Measurements from ENCODE around the gene SASH1.
"Not testable (repeated sequence)": the region's sequence is repeated elsewhere in the genome, so short reads cannot be mapped to it uniquely, and the experiment has no call there.

Gene SASH1

DNA sequence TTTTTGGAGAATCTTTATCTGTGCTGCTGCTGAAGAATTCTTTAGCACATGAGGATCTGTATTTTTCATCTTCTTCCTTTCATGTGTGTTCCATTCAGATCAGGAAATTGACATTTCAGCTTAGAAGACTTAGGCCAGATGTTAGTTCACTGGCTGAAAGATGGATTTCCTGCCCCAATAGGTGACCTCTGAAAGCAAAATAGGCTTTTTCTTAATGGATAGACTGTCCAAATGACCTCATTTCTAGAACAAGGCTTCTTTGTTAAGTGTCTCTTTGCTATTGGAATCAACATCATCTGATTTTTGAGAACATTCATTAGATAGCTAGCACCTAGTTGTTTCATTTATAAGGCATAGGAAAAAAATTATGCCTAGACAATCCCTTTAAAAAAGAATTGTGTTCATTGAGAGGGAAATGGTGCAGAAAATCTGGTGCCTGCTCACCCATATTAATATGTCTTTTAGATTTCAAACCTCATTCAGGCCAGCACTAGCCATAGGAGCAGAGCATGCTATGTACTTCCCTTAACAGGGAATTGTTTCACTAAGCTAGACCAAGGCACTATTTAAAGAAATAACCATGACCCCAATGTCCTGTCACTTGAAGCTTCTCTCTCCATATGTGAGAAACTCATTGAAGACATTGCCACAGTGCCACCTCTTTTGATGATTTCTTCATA lies 13.6 kb upstream of the SASH1 start:
- in situ Hi-C loops (cut with MboI; ENCODE audit: low sequenced_read_pairs) = no loop called here

DNA sequence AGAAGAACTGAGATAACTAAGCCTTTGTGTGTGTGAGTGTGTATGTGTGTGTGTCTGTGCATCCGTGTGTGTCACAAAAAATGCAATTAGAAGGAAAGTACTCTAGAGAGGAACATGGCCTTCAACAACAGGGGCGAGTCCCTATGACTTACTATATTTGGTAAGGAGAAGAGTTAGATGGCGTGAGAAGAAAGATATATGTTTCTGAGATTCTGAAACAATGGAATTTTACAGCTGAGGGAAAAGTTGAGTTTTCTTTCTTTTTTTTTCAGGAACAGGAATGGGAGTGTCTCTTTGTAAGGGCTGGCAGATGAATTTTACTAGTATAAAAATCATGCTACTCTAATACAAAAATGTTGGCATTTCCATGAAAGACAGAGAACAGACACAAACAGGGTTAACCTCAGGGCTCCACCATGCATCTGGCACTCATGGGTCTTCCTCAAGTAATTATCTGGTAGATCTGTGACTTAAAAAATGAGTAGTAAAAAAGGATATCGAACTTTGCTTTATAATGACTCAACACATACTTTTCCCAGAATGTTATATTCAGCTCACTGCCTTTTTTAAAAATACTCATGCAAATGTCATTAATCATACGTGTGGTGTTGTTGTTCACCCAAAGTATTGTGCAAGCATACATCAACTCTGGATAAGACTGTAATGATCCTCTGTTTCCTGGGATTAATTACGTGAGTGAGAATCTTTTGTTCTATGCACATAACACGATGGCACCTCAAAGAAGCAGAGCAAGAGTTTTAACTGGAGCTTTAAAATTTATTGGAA lies 12.8 kb upstream of the SASH1 start:
- in situ Hi-C loops (cut with MboI; ENCODE audit: low sequenced_read_pairs) = no loop called here

DNA sequence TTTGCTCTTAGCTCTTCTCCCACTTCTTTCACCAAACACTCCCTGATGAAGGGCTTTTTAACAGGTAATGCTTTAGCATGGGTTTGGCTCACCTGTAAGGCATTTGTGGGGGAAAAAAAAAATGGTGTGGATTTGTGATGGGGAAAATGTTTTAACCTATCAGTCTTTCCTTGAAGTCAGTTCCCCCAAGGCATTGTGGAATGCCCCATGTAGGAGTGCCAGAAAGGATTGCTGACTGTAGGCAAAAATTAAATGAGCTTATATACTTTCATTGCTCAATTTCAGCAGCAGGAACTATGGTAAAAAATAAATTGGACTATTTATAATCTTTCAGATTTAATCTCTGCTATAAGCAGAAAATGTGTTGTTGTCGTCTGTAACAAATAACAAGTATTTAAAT lies 10.6 kb upstream of the SASH1 start:
- in situ Hi-C loops (cut with MboI; ENCODE audit: low sequenced_read_pairs) = no loop called here

DNA sequence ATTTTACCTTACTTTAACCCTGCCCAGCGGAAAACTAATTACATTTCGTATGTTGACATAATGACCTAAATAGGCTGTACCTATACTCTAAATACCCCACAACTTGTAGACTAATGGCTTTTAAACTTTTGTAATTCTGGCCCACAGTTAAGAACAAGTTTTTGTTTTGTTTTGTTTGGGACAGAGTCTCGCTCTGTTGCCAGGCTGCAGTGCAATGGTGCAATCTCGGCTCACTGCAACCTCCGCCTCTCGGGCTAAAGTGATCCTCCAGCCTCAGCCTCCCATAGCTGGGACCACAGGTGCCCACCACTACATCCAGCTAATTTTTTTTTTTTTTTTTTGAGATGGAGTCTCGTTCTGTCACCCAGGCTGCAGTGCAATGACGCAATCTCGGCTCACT lies 5.7 kb upstream of the SASH1 start:
- in situ Hi-C loops (cut with MboI; ENCODE audit: low sequenced_read_pairs) = no loop called here

DNA sequence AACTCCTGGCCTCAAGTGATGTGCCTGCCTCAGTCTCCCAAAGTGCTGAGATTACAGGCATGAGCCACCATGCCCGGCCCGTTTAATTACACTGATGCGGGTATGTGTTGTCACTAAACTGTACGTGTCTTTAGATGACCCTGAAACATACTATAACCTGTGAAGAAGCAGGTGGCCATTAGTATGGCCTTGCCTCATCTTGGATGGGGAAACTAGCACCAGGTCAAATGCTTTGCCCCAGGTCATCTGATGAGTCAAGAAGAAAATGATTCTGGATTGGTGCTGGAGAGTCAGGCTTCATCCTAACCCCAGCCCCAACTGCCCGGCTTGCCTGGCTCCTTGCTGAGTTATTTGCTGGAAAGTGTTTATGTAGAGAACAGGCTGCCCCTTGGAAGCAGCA lies 2.9 kb upstream of the SASH1 start:
- in situ Hi-C loops (cut with MboI; ENCODE audit: low sequenced_read_pairs) = no loop called here

DNA sequence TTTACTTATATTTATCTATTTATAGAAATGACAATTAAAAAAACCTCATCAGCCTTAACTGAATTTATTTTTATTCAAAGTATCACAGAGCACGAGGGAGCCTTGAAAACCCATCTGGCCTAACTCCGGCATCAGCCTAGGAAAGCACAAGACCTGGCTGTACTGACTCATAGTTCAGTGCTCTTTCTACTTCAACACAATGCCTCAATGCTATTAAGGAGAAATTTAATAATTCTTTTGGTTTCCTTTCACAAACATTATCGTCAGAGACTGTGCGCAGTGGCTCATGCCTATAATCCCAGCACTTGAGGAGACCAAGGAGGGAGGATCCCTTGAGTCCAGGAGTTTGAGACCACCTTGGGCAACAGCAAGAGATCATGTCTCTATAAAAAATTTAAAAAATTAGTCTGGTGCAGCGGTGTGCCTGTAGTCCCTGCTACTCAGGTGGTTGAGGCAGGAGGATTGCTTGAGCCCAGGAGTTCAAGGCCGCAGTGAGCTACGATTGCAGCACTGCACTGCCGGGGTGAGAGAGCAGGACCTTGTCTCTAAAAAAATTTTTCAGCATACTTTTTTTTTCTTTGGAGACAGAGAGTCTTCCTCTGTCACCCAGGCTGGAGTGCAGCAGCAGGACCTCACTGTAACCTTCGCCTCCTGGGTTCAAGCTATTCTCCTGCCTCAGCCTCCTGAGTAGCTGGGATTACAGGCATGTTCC lies 1.9 kb upstream of the SASH1 start:
- in situ Hi-C loops (cut with MboI; ENCODE audit: low sequenced_read_pairs) = no loop called here

DNA sequence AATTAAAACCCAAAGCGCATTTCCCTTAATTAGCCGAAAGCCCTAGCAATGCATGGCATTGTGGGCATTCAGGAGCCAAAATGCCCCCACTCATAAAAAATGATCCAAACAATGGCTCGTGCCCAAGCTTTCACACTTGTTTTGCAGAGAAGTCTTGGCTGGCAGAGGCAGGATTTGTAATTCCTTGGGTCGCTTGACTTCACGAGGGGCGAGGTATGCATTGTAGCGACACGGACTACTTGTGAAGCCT lies 613 bp upstream of the SASH1 start:
- in situ Hi-C loops (cut with MboI; ENCODE audit: low sequenced_read_pairs) = no loop called here

DNA sequence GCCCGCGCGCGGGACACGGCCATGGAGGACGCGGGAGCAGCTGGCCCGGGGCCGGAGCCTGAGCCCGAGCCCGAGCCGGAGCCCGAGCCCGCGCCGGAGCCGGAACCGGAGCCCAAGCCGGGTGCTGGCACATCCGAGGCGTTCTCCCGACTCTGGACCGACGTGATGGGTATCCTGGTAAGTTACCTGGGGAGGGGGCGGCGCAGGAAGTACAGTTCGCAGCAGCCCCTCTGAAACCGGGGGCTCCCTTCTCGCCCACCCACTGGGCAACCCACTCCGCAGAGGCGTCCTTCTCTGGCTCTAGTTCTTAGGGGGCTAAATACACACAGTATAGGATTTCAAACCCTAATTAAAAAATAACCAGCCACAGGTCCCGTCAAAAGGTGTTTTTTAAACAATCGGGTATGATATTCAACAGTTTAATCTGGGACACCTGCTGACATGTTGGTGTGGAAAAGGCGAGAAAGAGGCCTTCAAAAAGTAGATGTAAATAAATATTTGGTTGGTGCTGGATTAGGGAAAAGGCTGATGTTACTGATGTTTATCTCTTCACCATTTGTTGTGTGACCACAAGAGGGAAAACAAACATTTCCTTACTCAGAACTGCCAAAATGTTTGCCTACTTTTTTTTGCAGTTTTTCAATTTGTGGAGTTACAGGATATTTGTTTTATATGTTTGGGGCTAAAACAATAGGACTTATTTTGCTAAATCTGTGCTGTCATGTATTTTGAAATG lies 577 bp downstream of the SASH1 start:
- in situ Hi-C loops (cut with MboI; ENCODE audit: low sequenced_read_pairs) = no loop called here

DNA sequence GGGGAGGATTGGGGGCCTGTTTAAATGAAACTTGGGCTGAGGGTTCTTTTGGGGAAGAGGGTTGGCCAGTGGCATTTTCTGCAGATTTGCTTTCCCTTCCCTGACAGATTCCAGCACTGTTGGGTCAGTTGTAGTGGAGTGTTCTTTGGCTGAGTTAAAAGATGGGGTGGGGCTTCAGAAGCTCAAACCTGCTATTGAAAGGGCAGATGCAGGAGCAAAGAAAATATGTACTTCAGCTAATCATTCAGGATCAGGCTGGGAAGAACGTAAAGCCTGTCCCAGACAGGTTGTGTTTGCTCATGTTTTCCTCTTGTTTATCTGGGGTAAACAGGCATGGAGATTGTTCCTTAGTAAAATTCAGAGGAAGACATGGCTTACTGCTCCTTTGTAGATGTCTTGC lies 2.5 kb downstream of the SASH1 start:
- in situ Hi-C loops (cut with MboI; ENCODE audit: low sequenced_read_pairs) = no loop called here

DNA sequence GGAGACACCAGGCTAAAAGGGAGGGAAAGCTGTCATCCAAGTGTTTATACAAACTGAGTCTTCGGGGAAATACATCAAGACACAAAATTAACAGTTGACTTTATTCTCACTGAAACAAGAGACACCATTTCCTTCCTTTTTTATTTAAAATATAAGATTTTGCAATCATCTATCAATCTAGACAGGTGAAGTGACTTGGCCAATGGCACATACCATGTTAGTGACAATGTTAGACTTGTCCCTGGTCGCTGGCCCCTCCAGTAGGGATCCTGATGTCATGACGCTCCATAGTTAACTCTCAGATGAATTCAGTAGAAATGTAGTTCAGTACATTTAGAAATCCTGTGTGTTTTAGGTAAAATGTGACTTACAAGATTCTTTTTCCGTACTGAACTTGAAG lies 2.9 kb downstream of the SASH1 start:
- in situ Hi-C loops (cut with MboI; ENCODE audit: low sequenced_read_pairs) = no loop called here

DNA sequence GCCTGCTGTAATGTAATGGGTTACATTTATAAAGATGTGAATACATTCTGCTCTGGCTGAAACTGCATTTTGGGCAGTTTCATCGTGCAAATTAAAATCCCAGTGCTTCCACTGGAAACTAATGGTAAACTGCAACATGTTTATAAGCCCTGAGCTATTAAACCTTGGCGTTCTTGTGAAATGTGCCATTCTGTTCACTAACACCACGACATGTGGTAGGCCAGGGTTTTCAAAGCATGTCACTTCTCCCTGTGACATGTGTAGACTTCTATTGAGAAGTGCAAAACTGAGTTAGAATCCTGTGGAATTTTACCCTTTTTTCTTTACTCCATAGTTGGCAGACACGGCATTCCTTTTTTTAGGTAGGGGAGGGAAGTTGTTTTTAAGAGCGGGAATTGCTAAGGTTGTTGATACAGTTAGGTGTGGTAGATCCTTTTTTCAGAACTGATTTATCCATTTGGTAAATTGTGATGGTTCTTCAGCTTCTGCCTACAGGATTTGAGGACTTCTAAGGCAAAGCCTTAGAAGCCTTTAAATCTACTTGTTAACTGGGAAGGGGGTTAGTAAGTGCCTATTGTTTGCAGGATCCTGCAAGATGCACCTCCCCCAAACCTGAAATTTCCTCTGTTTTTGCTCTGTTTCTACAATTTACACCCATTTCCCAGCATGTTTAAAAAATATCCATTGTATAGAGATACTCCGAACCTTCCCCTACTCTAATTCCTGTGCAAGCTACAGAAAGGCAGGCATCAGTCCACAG lies 4.2 kb downstream of the SASH1 start:
- in situ Hi-C loops (cut with MboI; ENCODE audit: low sequenced_read_pairs) = no loop called here

DNA sequence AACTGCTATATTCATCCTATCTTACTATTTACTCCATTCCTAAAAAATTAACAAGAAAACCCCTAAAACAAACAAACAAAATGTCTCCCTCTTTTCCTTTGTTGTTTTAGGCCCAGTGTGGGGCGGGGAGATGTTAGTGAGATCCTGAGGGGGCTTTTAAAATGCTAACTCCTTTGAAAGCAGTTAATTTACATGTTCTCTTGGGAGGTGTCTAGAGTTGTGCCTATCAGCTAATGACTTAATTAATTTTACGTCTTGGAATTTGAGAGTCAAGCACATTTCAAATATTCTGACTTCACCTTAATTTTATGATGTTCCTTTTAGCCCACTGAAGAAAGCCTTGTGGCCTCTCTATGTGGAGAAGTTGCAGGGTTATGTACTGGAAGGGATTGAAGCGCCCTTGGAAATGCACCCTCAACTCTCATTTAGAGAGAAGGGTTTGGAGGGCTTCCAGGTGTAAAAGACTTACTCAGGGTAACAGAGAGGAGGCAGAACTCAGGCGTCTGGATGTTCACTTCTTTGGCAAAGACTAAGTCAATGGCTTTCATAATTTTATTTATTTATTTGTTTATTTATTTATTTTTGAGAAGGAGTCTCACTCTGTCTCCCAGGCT lies 4.9 kb downstream of the SASH1 start:
- in situ Hi-C loops (cut with MboI; ENCODE audit: low sequenced_read_pairs) = no loop called here

DNA sequence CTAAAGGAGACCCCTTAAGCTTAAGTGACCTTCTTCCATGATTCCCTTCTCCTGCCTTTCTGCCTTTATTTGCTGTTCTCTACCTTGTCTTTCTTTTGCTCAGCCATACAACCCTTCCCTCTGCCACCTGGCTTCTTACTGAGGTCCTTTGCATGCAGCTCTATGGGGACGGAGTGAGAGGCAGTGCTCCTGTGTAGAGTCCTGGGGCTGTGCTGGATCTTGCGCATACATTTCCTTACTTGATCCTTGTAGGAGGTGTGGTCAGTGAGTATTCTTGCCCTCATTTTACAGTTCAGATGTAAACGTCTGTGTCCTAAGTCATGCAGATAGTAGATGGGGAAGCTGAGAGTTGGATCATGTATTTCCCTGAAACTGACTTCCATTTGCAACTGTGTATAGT lies 5.7 kb downstream of the SASH1 start:
- in situ Hi-C loops (cut with MboI; ENCODE audit: low sequenced_read_pairs) = no loop called here

DNA sequence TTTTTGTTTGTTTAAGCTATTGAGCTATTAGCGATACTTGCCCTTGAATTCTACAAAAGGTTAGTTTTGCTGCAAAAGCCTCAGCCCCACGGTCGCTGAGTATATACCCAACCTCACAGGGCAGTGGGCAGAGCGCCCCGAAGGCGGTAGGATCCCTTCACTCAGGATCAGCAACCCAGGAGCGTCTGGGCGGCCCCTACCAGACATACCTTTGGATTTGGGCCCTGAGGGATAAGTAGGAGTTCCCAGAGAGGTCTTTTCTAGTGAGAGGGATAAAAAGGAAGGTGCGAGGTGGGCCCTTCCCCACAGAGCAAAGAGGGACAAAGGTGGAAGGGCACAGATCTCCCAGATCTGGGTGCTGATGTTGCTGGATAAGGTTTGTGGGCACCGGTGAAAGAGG lies 6.1 kb downstream of the SASH1 start:
- in situ Hi-C loops (cut with MboI; ENCODE audit: low sequenced_read_pairs) = no loop called here

DNA sequence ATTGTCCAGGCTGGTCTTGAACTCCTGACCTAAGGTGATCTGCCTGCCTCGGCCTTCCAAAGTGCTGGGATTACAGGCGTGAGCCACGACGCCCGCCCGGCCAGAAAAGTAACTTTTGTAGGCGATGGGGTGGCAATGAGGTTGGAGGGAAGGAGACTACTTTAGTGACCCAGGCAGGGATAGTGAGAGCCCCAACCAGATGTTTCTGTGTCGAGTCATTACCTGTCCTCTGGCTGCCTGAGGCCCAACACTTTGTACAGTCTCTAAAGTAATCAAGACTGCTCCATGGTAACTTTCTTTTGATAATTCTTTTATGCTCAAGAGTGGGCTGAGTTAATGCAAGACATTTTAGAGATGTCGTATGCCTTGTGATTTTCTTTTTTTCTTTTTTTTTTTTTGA lies 6.8 kb downstream of the SASH1 start:
- in situ Hi-C loops (cut with MboI; ENCODE audit: low sequenced_read_pairs) = no loop called here

DNA sequence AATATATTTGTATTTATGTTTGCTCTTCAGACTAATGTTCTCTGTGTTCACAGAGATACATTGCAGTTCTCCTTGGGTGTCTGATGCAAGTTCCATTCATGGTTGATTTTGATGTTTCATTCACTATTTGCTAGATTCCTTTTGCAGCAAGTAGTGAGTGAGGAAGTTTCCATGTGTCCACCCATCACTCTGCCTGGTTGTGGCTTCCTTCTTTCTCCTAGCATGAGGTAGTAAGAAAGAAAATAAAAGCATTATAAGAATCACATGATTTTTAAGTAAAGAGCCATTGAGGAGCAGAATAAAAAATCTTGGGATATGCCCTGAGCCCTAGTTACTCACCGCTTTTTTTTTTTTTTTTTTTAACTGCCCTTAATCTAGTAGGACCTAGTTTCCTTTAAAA lies 8.7 kb downstream of the SASH1 start:
- in situ Hi-C loops (cut with MboI; ENCODE audit: low sequenced_read_pairs) = no loop called here

DNA sequence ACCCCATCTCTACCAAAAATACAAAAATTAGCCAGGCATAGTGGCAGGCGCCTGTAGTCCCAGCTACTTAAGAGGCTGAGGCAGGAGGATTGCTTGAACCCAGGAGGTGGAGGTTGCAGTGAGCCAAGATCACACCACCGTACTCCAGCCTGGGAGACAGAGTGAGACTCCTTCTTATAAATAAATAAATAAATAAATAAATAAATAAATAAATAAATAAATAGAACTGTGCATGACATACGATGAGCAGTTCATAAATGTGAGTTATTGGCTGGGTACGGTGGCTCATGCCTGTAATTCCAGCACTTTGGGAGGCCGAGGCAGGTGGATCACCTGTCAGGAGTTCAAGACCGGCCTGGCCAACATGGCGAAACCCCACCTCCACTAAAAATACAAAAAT lies 9.8 kb downstream of the SASH1 start:
- in situ Hi-C loops (cut with MboI; ENCODE audit: low sequenced_read_pairs) = not testable (repeated sequence)

DNA sequence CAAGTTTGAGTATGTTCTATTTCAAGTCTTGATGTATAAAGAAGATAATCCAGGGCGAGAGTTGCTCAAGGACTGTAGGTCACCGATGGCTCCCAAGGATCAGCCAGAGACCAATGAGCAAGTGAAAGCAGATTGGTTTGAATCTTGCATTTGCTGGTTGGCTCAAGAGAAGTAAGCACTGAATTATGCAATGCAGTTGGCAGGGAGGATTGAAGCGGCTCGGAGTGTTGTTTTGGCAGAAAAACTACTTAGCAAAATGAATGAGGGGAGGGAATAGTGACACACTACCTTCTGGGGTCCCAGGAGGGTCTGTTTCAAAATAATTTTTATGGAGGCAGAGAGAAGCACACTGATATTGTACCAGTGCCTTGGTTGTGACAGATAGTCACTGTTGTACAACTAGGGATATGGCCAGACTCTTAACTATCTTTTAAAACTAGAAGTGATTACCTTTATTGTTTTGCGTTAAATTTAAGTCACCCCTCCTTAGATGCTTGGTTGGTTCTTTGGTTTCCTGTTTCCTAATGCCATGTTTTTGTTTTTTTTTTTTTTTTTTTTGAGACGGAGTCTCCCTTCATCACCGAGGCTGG lies 15.7 kb downstream of the SASH1 start:
- in situ Hi-C loops (cut with MboI; ENCODE audit: low sequenced_read_pairs) = no loop called here

DNA sequence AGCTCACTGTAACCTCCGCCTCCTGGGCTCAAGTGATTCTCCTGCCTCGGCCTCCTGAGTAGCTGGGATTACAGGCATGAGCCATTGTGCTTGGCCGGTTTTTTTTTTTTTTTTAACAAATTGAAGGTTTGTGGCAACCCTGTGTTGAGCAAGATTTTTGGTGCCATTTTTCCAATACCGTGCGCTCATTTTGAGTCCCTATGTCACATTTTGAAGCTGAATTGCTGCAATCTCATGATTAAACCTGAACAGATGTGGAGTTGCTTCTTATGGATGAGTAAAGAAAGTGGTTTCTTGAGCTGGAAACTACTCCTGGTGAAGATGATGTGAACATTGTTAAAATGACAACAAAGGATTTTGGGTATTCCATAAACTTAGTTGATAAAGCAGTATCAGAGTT lies 16.6 kb downstream of the SASH1 start:
- in situ Hi-C loops (cut with MboI; ENCODE audit: low sequenced_read_pairs) = no loop called here
